BLaER1 (cell line): Measurements from ENCODE around the gene HSPA1L.

ENCODE experiments used
- H3K27ac ChIP-seq: shearing (Covaris generic); formaldehyde crosslinking; 2 replicates; pipeline ENCODE4 v1.8.1; 2022
- H3K27me3 ChIP-seq: shearing (Covaris generic); formaldehyde crosslinking; 2 replicates; pipeline ENCODE4 v1.8.1; 2022
- H3K36me3 ChIP-seq: shearing (Covaris generic); formaldehyde crosslinking; 2 replicates; pipeline ENCODE4 v1.8.1; 2022
- H3K4me1 ChIP-seq: shearing (Covaris generic); formaldehyde crosslinking; 2 replicates; pipeline ENCODE4 v1.8.1; 2022
- H3K4me2 ChIP-seq: shearing (Covaris generic); formaldehyde crosslinking; 2 replicates; pipeline ENCODE4 v1.8.1; 2022
- H3K4me3 ChIP-seq: shearing (Covaris generic); formaldehyde crosslinking; 2 replicates; pipeline ENCODE4 v1.8.1; 2022
- H3K9ac ChIP-seq: shearing (Covaris generic); formaldehyde crosslinking; 2 replicates; pipeline ENCODE4 v1.8.1; 2022
- H3K9me3 ChIP-seq: shearing (Covaris generic); formaldehyde crosslinking; 2 replicates; pipeline ENCODE4 v1.8.1; 2022
- H4K20me1 ChIP-seq: shearing (Covaris generic); formaldehyde crosslinking; 2 replicates; pipeline ENCODE4 v1.8.1; 2022
- Cebpa-rat ChIP-seq: shearing (Covaris generic); IDR thresholded peaks from 2 replicates; pipeline ENCODE4 v1.8.1; 2022

The HSPA1L gene

GRCh38 chr6:31836474-31837368 is 21.6 kb upstream of the HSPA1L start:
- H3K27me3 ChIP-seq: no peaks in the 10 kb centered on the region
- TF ChIP-seq Cebpa-rat: no peak
- peaks cover 59% of the 10 kb centered on the region for H3K36me3 ChIP-seq
- peak overlapping the region; percentile 98 for H3K27ac ChIP-seq
- H3K9me3 ChIP-seq: no peaks in the 10 kb centered on the region
- peaks cover 63% of the 10 kb centered on the region for H4K20me1 ChIP-seq
- H3K4me2 ChIP-seq: peak overlapping the region; percentile 96
- H3K9ac ChIP-seq: peak overlapping the region; percentile 97
- H3K4me1 ChIP-seq: peaks cover 56% of the 10 kb centered on the region
- peak overlapping the region; percentile 83 for H3K4me3 ChIP-seq

GRCh38 chr6:31836047-31836473 is 21.0 kb upstream of the HSPA1L start:
- Histone ChIP-seq H3K4me1 (peaks cover 62% of the 10 kb centered on the region), H3K9me3 (no peaks in the 10 kb centered on the region), H3K9ac (peak overlapping the region; percentile 97), H4K20me1 (peaks cover 57% of the 10 kb centered on the region), H3K27me3 (no peaks in the 10 kb centered on the region), H3K4me2 (peak overlapping the region; percentile 96), H3K27ac (peak overlapping the region; percentile 98), H3K36me3 (peaks cover 52% of the 10 kb centered on the region), H3K4me3 (peak overlapping the region; percentile 83)
- TF ChIP-seq Cebpa-rat: no peak

DNA sequence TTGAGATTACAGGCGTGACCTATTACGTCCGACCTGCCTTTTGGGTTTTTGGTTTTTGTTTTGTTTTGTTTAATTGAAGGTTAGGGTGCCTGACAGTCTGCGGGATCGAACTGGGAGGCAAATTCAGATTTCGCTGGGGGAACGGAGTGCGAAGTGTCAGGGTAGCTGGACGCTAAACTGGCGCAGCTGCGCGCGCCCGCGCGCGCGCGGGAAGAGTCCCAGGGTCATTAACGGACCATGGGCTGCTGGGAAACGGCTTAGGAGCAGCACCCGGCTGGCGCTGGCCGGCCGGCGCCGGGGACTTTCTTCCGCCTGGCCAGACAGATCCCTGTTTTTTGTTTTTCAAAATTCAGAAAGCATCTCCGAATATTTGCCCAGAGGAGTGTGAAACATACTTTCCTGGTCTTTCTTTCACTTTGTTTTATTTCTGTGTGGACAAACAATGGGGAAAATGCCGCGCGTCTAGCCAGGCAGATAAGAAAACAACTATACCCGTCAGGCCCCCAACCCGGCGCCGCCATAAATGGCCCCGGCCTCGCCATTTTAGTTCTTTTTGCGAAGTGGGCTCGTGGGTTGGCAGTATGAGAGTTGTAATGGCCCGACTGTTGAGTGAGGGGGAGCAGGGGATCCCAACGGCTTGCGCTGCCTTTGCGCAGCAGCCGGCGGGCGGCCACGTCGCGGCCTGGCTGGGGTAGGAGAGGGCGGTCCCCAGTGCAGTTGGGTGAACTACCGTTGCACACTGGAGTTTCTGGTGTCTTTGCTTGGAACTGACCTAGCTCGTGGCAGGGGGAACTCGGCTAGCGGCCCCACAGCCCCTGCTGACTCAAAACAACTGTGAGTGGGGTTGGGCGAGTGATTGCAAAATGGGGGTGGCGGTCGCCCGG is 19.5 kb upstream of the HSPA1L start:
- no peak for TF ChIP-seq Cebpa-rat

DNA sequence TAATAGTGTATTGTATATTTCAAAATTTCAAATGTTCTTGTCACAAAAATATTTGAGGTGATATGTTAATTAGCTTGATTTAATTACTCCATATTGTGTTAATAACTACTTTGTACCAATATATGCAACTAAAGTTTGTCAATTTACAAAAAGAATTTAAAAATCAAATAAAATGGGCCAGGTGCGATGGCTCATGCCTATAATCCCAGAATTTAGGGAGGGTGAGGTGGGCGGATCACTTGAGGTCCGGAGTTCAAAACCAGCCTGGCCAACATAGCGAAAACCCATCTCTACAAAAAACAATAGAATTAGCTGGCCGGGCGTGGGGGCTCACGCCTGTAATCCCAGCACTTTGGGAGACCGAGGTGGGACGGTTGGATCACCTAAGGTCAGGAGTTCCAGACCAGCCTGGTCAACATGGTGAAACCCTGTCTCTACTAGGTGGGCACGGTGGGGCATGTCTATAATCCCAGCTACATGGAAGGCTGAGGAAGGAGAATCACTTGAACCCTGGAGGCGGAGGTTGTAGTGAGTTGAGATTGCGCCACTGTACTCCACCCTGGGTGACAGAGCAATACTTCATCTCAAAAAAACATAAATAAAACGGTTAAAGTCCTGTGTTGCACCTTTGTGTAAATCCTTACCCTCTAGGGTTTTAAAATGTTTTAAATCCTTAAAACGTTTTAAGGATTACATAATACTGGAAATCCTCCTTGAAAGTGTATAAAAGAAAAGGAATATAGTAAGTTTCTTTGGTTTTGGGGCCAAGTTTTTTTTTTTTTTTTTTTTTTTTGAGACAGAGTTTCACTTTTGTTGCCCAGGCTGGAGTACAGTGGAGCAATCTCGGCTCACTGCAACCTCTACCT is 16.5 kb upstream of the HSPA1L start:
- no peaks in the 10 kb centered on the region for H3K9me3 ChIP-seq
- H3K4me1 ChIP-seq: peaks cover 39% of the 10 kb centered on the region
- no peaks in the 10 kb centered on the region for H3K27me3 ChIP-seq
- H4K20me1 ChIP-seq: peaks cover 12% of the 10 kb centered on the region
- H3K4me2 ChIP-seq: peak overlapping the region; percentile 96
- H3K36me3 ChIP-seq: peaks cover 7% of the 10 kb centered on the region
- TF ChIP-seq Cebpa-rat: no peak
- H3K27ac ChIP-seq: no peak overlapping the region; the same call in none of the 2 replicates
- H3K9ac ChIP-seq: peak overlapping the region; percentile 79
- peak overlapping the region; percentile 73 for H3K4me3 ChIP-seq

More for the DNA sequence above, 19.5 kb upstream of the HSPA1L start:
- Histone ChIP-seq H3K4me1 (peaks cover 65% of the 10 kb centered on the region), H4K20me1 (peaks cover 42% of the 10 kb centered on the region), H3K9me3 (no peaks in the 10 kb centered on the region), H3K36me3 (peaks cover 38% of the 10 kb centered on the region), H3K27me3 (no peaks in the 10 kb centered on the region), H3K27ac (peak overlapping the region; percentile 98), H3K9ac (peak overlapping the region; percentile 97), H3K4me2 (peak overlapping the region; percentile 96), H3K4me3 (peak overlapping the region; percentile 83)

DNA sequence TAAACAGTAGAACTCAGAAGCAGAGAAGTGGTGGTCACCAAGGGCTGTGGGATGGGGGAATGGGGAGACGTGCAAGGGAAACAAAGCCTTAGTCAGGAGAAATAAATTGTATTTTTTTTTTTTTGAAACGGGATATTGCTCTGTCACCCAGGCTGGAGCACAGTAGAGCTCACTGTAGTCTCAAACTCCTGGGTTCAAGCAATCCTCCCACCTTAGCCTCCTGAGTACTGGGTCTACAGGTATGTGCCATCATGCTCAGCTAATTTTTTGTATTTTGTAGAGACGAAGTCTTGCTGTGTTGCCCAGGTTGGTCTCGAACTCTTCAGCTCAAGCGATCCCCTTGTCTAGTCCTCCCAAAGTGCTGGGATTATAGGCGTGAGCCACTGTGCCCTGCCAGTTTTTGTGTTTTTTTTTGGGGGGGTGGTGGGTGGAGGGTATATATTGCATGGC is 15.8 kb upstream of the HSPA1L start:
- peaks cover under 1% of the 10 kb centered on the region; the same call in 1 of the 2 replicates for H3K36me3 ChIP-seq
- peak overlapping the region; percentile 73 for H3K4me3 ChIP-seq
- H4K20me1 ChIP-seq: peaks cover 5% of the 10 kb centered on the region
- no peak for TF ChIP-seq Cebpa-rat
- H3K4me2 ChIP-seq: peak overlapping the region; percentile 96
- peak overlapping the region; percentile 72 for H3K27ac ChIP-seq
- H3K27me3 ChIP-seq: no peaks in the 10 kb centered on the region
- peaks cover 45% of the 10 kb centered on the region for H3K4me1 ChIP-seq
- no peaks in the 10 kb centered on the region for H3K9me3 ChIP-seq
- peak overlapping the region; percentile 79 for H3K9ac ChIP-seq

DNA sequence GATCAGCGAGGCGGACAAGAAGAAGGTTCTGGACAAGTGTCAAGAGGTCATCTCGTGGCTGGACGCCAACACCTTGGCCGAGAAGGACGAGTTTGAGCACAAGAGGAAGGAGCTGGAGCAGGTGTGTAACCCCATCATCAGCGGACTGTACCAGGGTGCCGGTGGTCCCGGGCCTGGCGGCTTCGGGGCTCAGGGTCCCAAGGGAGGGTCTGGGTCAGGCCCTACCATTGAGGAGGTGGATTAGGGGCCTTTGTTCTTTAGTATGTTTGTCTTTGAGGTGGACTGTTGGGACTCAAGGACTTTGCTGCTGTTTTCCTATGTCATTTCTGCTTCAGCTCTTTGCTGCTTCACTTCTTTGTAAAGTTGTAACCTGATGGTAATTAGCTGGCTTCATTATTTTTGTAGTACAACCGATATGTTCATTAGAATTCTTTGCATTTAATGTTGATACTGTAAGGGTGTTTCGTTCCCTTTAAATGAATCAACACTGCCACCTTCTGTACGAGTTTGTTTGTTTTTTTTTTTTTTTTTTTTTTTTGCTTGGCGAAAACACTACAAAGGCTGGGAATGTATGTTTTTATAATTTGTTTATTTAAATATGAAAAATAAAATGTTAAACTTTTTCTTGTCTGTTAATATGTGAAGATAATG is 14.7 kb upstream of the HSPA1L start:
- Histone ChIP-seq H3K27ac (peak overlapping the region; percentile 72), H3K27me3 (no peaks in the 10 kb centered on the region), H3K9me3 (no peaks in the 10 kb centered on the region), H4K20me1 (no peaks in the 10 kb centered on the region), H3K9ac (peak overlapping the region; percentile 79), H3K36me3 (no peaks in the 10 kb centered on the region), H3K4me3 (peak overlapping the region; percentile 73), H3K4me1 (peaks cover 49% of the 10 kb centered on the region), H3K4me2 (peak overlapping the region; percentile 96)
- no peak for TF ChIP-seq Cebpa-rat

DNA sequence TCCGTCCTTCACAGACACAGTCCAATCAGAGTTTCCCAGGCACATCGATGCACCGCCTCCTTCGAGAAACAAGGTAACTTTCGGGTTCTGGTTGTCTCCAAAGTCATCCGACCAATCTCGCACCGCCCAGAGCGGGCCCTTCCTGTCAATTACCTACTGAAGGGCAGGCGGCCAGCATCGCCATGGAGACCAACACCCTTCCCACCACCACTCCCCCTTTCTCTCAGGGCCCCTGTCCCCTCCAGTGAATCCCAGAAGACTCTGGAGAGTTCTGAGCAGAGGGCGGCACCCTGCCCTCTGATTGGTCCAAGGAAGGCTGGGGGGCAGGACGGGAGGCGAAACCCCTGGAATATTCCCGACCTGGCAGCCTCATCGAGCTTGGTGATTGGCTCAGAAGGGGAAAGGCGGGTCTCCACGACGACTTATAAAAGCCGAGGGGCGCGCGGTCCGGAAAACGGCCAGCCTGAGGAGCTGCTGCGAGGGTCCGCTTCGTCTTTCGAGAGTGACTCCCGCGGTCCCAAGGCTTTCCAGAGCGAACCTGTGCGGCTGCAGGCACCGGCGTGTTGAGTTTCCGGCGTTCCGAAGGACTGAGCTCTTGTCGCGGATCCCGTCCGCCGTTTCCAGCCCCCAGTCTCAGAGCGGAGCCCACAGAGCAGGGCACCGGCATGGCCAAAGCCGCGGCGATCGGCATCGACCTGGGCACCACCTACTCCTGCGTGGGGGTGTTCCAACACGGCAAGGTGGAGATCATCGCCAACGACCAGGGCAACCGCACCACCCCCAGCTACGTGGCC is 12.4 kb upstream of the HSPA1L start, which contains the start of gene HSPA1B:
HSPA1B (plus strand) TSS at position 453 of the 794 bp plus-strand sequence; CDS start at position 666, 213 bp downstream.
- Histone ChIP-seq H3K4me2 (peak within 1 kb of the TSS; percentile 96), H3K9me3 (no peaks in the 10 kb centered on the region), H3K4me1 (peaks cover 48% of the 10 kb centered on the region), H3K36me3 (no peaks in the 10 kb centered on the region), H3K27me3 (no peaks in the 10 kb centered on the region), H3K9ac (peak within 1 kb of the TSS; percentile 79), H3K27ac (peak within 1 kb of the TSS; percentile 91), H3K4me3 (peak within 1 kb of the TSS; percentile 75), H4K20me1 (no peaks in the 10 kb centered on the region)
- TF ChIP-seq Cebpa-rat: no peak

GRCh38 chr6:31826793-31827285 is 11.8 kb upstream of the HSPA1L start:
- Histone ChIP-seq H3K4me3 (peak overlapping the region; percentile 75), H4K20me1 (no peaks in the 10 kb centered on the region), H3K27me3 (no peaks in the 10 kb centered on the region), H3K9ac (peak overlapping the region; percentile 79), H3K4me1 (peaks cover 45% of the 10 kb centered on the region), H3K36me3 (no peaks in the 10 kb centered on the region), H3K4me2 (peak overlapping the region; percentile 96), H3K9me3 (no peaks in the 10 kb centered on the region), H3K27ac (peak overlapping the region; percentile 91)
- no peak for TF ChIP-seq Cebpa-rat
